ENCODE results near the gene PRRG1.
"Not testable (repeated sequence)": the region's sequence is repeated elsewhere in the genome, so short reads cannot be mapped to it uniquely, and the experiment has no call there.

PRRG1 gene

GRCh38 chrX:37349221-37350033 is at the start of gene PRRG1:
Gene PRRG1, plus strand, starts transcription at chrX:37349364. Its CDS starts 56,886 bp downstream, at chrX:37406250.
- peak within 1 kb of the TSS; percentile 95 for H3K9ac ChIP-seq (ENCODE audit: low read length)
- H3K9me3 ChIP-seq (ENCODE audit: control insufficient read depth, insufficient read depth, low read depth, low read length), result no peaks in the 10 kb centered on the region
- peak within 1 kb of the TSS; percentile 100 for H3K4me3 ChIP-seq (ENCODE audit: low read depth, low read length)
- H3K4me1 ChIP-seq (ENCODE audit: control insufficient read depth, insufficient read depth, low read length), result peaks cover 21% of the 10 kb centered on the region
- peak within 1 kb of the TSS; percentile 42; the same call in 1 of the 2 replicates for H3K27ac ChIP-seq (ENCODE audit: low read depth, low read length)
- no peaks in the 10 kb centered on the region; the same call in 1 of the 2 replicates for H3K27me3 ChIP-seq (ENCODE audit: control insufficient read depth, insufficient read depth, low read length)
- no peaks in the 10 kb centered on the region for H3K36me3 ChIP-seq (ENCODE audit: control insufficient read depth, insufficient read depth, low read length)

GRCh38 chrX:37302569-37302968 is 46.6 kb upstream of the PRRG1 start:
- H3K27me3 ChIP-seq (ENCODE audit: control insufficient read depth, insufficient read depth, low read length), result no peaks in the 10 kb centered on the region
- no peak overlapping the region for H3K27ac ChIP-seq (ENCODE audit: low read depth, low read length)
- H3K4me1 ChIP-seq (ENCODE audit: control insufficient read depth, insufficient read depth, low read length), result no peaks in the 10 kb centered on the region
- H3K9ac ChIP-seq (ENCODE audit: low read length), result no peak overlapping the region
- H3K36me3 ChIP-seq (ENCODE audit: control insufficient read depth, insufficient read depth, low read length), result no peaks in the 10 kb centered on the region
- H3K9me3 ChIP-seq (ENCODE audit: control insufficient read depth, insufficient read depth, low read depth, low read length), result no peaks in the 10 kb centered on the region
- no peak overlapping the region for H3K4me3 ChIP-seq (ENCODE audit: low read depth, low read length)

- H3K27me3 ChIP-seq (ENCODE audit: control insufficient read depth, insufficient read depth, low read length), result not testable (repeated sequence)
Observed at GRCh38 chrX:37305238-37305637, 43.9 kb upstream of the PRRG1 start.

DNA sequence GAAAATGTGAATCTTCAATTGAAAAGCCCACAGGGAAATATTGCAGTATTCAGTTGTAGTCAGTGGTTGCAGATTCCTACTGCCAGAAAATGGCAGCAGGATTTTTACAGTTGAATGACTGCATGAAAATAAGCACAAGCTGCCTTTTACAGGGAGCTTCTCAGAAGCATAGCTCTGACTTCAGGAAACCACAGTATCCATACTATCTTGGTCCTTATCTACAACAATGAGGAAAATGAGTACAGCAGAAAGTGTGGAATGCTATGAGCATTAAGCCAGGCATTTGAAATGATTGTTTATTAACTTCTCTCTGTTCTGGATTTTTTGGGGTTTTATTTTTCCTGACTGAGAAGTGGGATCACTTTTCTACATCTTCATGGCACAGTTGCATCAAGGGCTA is 34.6 kb upstream of the PRRG1 start:
- Histone ChIP-seq H3K27me3 (ENCODE audit: control insufficient read depth, insufficient read depth, low read length) (no peaks in the 10 kb centered on the region; the same call in 1 of the 2 replicates), H3K4me1 (ENCODE audit: control insufficient read depth, insufficient read depth, low read length) (peaks cover 11% of the 10 kb centered on the region; the same call in 1 of the 2 replicates), H3K27ac (ENCODE audit: low read depth, low read length) (no peak overlapping the region), H3K36me3 (ENCODE audit: control insufficient read depth, insufficient read depth, low read length) (no peaks in the 10 kb centered on the region), H3K9ac (ENCODE audit: low read length) (no peak overlapping the region), H3K9me3 (ENCODE audit: control insufficient read depth, insufficient read depth, low read depth, low read length) (no peaks in the 10 kb centered on the region), H3K4me3 (ENCODE audit: low read depth, low read length) (no peak overlapping the region)

More at GRCh38 chrX:37305238-37305637, 43.9 kb upstream of the PRRG1 start:
- H3K4me1 ChIP-seq (ENCODE audit: control insufficient read depth, insufficient read depth, low read length); H3K9ac ChIP-seq (ENCODE audit: low read length); H3K9me3 ChIP-seq (ENCODE audit: control insufficient read depth, insufficient read depth, low read depth, low read length); H3K27ac ChIP-seq (ENCODE audit: low read depth, low read length); H3K36me3 ChIP-seq (ENCODE audit: control insufficient read depth, insufficient read depth, low read length); H3K4me3 ChIP-seq (ENCODE audit: low read depth, low read length): not testable (repeated sequence)

- H3K9me3 ChIP-seq (ENCODE audit: control insufficient read depth, insufficient read depth, low read depth, low read length), result no peaks in the 10 kb centered on the region
- no peak overlapping the region for H3K9ac ChIP-seq (ENCODE audit: low read length)
- no peaks in the 10 kb centered on the region; the same call in 1 of the 2 replicates for H3K27me3 ChIP-seq (ENCODE audit: control insufficient read depth, insufficient read depth, low read length)
- peaks cover 11% of the 10 kb centered on the region; the same call in 1 of the 2 replicates for H3K4me1 ChIP-seq (ENCODE audit: control insufficient read depth, insufficient read depth, low read length)
- H3K27ac ChIP-seq (ENCODE audit: low read depth, low read length), result no peak overlapping the region
- no peaks in the 10 kb centered on the region for H3K36me3 ChIP-seq (ENCODE audit: control insufficient read depth, insufficient read depth, low read length)
- H3K4me3 ChIP-seq (ENCODE audit: low read depth, low read length), result no peak overlapping the region
Observed at GRCh38 chrX:37315511-37316248, 33.5 kb upstream of the PRRG1 start.

DNA sequence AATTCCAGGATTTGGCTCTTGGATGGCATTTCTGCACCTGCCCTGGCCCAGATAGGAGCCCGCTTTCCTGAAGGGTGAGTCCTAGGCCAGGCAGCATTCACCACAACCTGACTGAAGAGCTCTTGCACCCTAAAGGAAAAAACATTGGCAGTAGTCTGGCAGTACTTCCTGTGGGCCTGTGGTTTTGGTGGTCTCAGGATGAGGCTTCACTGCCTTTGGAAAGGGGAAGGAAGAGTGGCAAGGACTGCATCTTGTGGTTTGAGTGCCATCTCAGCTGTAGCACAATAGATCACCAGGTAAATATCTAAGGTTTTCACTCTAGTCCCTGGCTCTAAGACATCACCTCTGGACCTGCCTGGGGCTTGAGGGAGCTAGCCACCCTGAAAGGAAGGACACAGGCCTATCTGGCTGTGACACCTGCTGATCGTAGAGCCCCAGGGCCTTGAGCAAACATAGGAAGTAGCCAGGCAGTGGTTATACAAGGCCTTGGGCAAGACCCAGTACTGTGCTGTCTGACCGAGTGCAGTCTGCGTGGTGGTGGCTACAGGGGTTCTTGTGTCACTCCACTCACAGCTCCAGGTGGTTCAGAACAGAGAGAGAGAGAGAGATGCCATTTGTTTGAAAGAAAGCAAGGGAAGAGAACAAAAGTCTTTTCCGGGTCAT is 28.5 kb upstream of the PRRG1 start:
- Histone ChIP-seq H3K36me3 (ENCODE audit: control insufficient read depth, insufficient read depth, low read length) (no peaks in the 10 kb centered on the region), H3K9ac (ENCODE audit: low read length) (no peak overlapping the region), H3K4me1 (ENCODE audit: control insufficient read depth, insufficient read depth, low read length) (peaks cover 3% of the 10 kb centered on the region; the same call in 1 of the 2 replicates), H3K4me3 (ENCODE audit: low read depth, low read length) (no peak overlapping the region), H3K27ac (ENCODE audit: low read depth, low read length) (no peak overlapping the region), H3K9me3 (ENCODE audit: control insufficient read depth, insufficient read depth, low read depth, low read length) (no peaks in the 10 kb centered on the region), H3K27me3 (ENCODE audit: control insufficient read depth, insufficient read depth, low read length) (no peaks in the 10 kb centered on the region; the same call in 1 of the 2 replicates)

DNA sequence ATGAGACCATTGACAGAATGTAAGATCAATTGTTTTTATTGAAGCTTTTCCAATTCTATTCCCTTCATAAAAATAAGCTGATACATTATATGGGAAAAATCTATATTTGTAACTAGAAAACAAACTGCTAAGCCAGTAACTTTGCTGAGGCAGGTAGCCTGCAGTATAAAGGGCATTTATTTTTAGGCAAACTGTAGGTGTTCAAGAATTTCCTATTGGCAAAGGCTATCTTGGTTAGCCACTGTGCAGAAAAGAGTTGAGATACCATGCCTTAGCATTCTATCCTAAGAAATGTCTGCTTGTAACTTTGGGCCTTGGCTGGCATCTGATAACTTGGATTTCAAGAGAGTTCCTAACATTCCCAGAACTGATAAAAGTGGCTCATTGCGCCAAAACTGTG is 18.5 kb upstream of the PRRG1 start:
- Histone ChIP-seq H3K4me1 (ENCODE audit: control insufficient read depth, insufficient read depth, low read length) (no peaks in the 10 kb centered on the region), H3K9me3 (ENCODE audit: control insufficient read depth, insufficient read depth, low read depth, low read length) (no peaks in the 10 kb centered on the region), H3K4me3 (ENCODE audit: low read depth, low read length) (no peak overlapping the region), H3K27ac (ENCODE audit: low read depth, low read length) (no peak overlapping the region), H3K27me3 (ENCODE audit: control insufficient read depth, insufficient read depth, low read length) (no peaks in the 10 kb centered on the region; the same call in 1 of the 2 replicates), H3K9ac (ENCODE audit: low read length) (no peak overlapping the region), H3K36me3 (ENCODE audit: control insufficient read depth, insufficient read depth, low read length) (no peaks in the 10 kb centered on the region)

DNA sequence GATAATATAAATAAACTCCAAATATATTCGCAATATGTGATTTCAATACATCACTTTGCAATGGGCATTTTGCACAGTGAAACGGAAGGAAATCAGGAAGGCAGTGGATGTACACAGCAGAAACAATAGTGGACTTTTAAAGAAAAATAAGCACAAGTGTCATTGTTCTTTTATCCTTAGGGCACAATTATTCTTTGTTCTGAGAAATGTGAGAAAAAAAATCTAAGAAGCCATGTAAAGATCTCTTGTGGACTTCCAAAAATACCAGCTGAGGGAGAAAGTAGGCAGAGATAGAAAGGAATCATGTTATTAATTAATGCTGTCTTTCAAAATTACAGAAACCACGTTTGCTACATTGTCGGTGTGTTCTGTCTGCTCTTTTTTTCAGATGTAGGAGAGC is 17.6 kb upstream of the PRRG1 start:
- H3K4me3 ChIP-seq (ENCODE audit: low read depth, low read length), result no peak overlapping the region
- no peaks in the 10 kb centered on the region; the same call in 1 of the 2 replicates for H3K27me3 ChIP-seq (ENCODE audit: control insufficient read depth, insufficient read depth, low read length)
- H3K9me3 ChIP-seq (ENCODE audit: control insufficient read depth, insufficient read depth, low read depth, low read length), result no peaks in the 10 kb centered on the region
- no peak overlapping the region for H3K27ac ChIP-seq (ENCODE audit: low read depth, low read length)
- H3K4me1 ChIP-seq (ENCODE audit: control insufficient read depth, insufficient read depth, low read length), result peaks cover 7% of the 10 kb centered on the region; the same call in 1 of the 2 replicates
- H3K9ac ChIP-seq (ENCODE audit: low read length), result no peak overlapping the region
- no peaks in the 10 kb centered on the region for H3K36me3 ChIP-seq (ENCODE audit: control insufficient read depth, insufficient read depth, low read length)

GRCh38 chrX:37332055-37332454 is 17.1 kb upstream of the PRRG1 start:
- H3K4me3 ChIP-seq (ENCODE audit: low read depth, low read length), result no peak overlapping the region
- peaks cover 7% of the 10 kb centered on the region; the same call in 1 of the 2 replicates for H3K4me1 ChIP-seq (ENCODE audit: control insufficient read depth, insufficient read depth, low read length)
- no peaks in the 10 kb centered on the region for H3K9me3 ChIP-seq (ENCODE audit: control insufficient read depth, insufficient read depth, low read depth, low read length)
- no peaks in the 10 kb centered on the region for H3K36me3 ChIP-seq (ENCODE audit: control insufficient read depth, insufficient read depth, low read length)
- no peak overlapping the region for H3K9ac ChIP-seq (ENCODE audit: low read length)
- H3K27me3 ChIP-seq (ENCODE audit: control insufficient read depth, insufficient read depth, low read length), result no peaks in the 10 kb centered on the region; the same call in 1 of the 2 replicates
- H3K27ac ChIP-seq (ENCODE audit: low read depth, low read length), result no peak overlapping the region

- no peak overlapping the region for H3K9ac ChIP-seq (ENCODE audit: low read length)
- H3K27ac ChIP-seq (ENCODE audit: low read depth, low read length), result no peak overlapping the region
- H3K9me3 ChIP-seq (ENCODE audit: control insufficient read depth, insufficient read depth, low read depth, low read length), result no peaks in the 10 kb centered on the region
- H3K36me3 ChIP-seq (ENCODE audit: control insufficient read depth, insufficient read depth, low read length), result no peaks in the 10 kb centered on the region
- no peaks in the 10 kb centered on the region; the same call in 1 of the 2 replicates for H3K27me3 ChIP-seq (ENCODE audit: control insufficient read depth, insufficient read depth, low read length)
- H3K4me3 ChIP-seq (ENCODE audit: low read depth, low read length), result no peak overlapping the region
- peaks cover 7% of the 10 kb centered on the region; the same call in 1 of the 2 replicates for H3K4me1 ChIP-seq (ENCODE audit: control insufficient read depth, insufficient read depth, low read length)
Observed at GRCh38 chrX:37332987-37333658, 16.0 kb upstream of the PRRG1 start.
